ENCODE measurements around the gene S100B. TPM values are rescaled to one million over a fixed set of nuclear protein-coding genes. Genes with fewer than 3 reads are reported as not detected.

S100B gene
- total and polyA plus RNA-seq, 9 of the 15 experiments (the other 6 are each of a cell fraction or from before 2014, with no cell fraction given): not detected

- intact Hi-C loops (cut with micrococcal nuclease): no loop called here
- no TSS peak for BruUV-seq (replicated peaks)
- FAIRE-seq: no peak
Observed at GRCh38 chr21:46624050-46624449, 19.2 kb upstream of the S100B start.

GRCh38 chr21:46622226-46622625 lies 17.3 kb upstream of the S100B start:
- no peak overlapping the region for H3K27ac ChIP-seq (ENCODE audit: extremely low read depth, low read depth, low read length)
- H3K9me1 ChIP-seq (ENCODE audit: control insufficient read depth, insufficient read depth, low read length): no peaks in the 10 kb centered on the region
- H2AFZ ChIP-seq (ENCODE audit: low read depth, low read length): peak overlapping the region; percentile 16; the same call in 1 of the 2 replicates
- in situ Hi-C loops (cut with MboI) (no loop called here), intact Hi-C loops (cut with micrococcal nuclease) (no loop called here)
- WGBS (ENCODE audit: insufficient coverage, low coverage, missing lambda C conversion rate): 42% methylated on average over 4 of the region's 4 CpGs
- H4K20me1 ChIP-seq (replicated peaks; ENCODE audit: control insufficient read depth, insufficient read depth, low read length): no peaks in the 10 kb centered on the region
- H3K27me3 ChIP-seq (ENCODE audit: control insufficient read depth in 2 of 2, insufficient read depth in 2 of 2, low read length in 2 of 2): peaks cover 12 to 22% of the 10 kb centered on the region in 2 experiments
- peak overlapping the region in 1 of 2 experiments; percentile 57; a peak in 1 of 4 replicates for H3K9ac ChIP-seq (ENCODE audit: insufficient read depth in 1 of 2, low read depth in 2 of 2, low read length in 2 of 2)
- no peak for ATAC-seq
- no peak for DNase-seq (ENCODE audit: extremely low read depth in 1 of 4, low spot score in 3 of 4)
- no TSS peak for BruUV-seq (replicated peaks)
- FAIRE-seq: no peak
- no peak overlapping the region for H3K4me2 ChIP-seq (ENCODE audit: insufficient read depth, low read length)
- H3K4me1 ChIP-seq (replicated peaks in 1 of 2; ENCODE audit: control insufficient read depth in 2 of 2, insufficient read depth in 2 of 2, low read length in 2 of 2): peaks cover 0 to 6% of the 10 kb centered on the region in 2 experiments; a peak in 3 of 5 replicates
- TF ChIP-seq CREBBP (IDR thresholded peaks at IDR 0.05; ENCODE audit: low read depth, low read length): no peak
- TF ChIP-seq ZBTB5 (IDR thresholded peaks at IDR 0.05): no peak
- TF ChIP-seq ZKSCAN1 (IDR thresholded peaks at IDR 0.05; ENCODE audit: low read depth, low read length): no peak
- no peak for TF ChIP-seq DDX20 (tag; IDR thresholded peaks at IDR 0.05; ENCODE audit: low read depth)
- no peak for TF ChIP-seq ZNF449 (CRISPR knock-in tag; IDR thresholded peaks at IDR 0.05)
- no peak for TF ChIP-seq SREBF2 (CRISPR knock-in tag; IDR thresholded peaks at IDR 0.05)
- no peak for TF ChIP-seq NCOR1 (IDR thresholded peaks at IDR 0.05)
- no peak for TF ChIP-seq ETS2 (tag; IDR thresholded peaks at IDR 0.05; ENCODE audit: borderline replicate concordance, poor library complexity, severe bottlenecking)
- TF ChIP-seq RFX1 (IDR thresholded peaks at IDR 0.05): peak; percentile 24; the same call in 1 of the 2 replicates
- peak; percentile 67; the same call in 1 of the 2 replicates for TF ChIP-seq SPI1 (IDR thresholded peaks at IDR 0.05; ENCODE audit: borderline replicate concordance, low read depth, low read length)
- H3K36me3 ChIP-seq (ENCODE audit: control insufficient read depth, insufficient read depth, low read length): no peaks in the 10 kb centered on the region
- POLR2A ChIA-PET: interaction anchor here (0.6 to 4.0 kb wide), 3 partner anchors 11 to 326 kb away, joined by 3 to 17 read pairs (median 3); no protein-coding TSS in a partner anchor
- H3K9me3 ChIP-seq (replicated peaks; ENCODE audit: control insufficient read depth, insufficient read depth, low read depth, low read length): peaks cover 5% of the 10 kb centered on the region; the same call in 1 of the 2 replicates
- H3K79me2 ChIP-seq (ENCODE audit: control insufficient read depth, insufficient read depth, low read length): no peaks in the 10 kb centered on the region
- no peak overlapping the region for H3K4me3 ChIP-seq
- CTCF ChIA-PET (ENCODE audit: low intra/inter-chr PET ratio): no interaction called here

More at GRCh38 chr21:46624050-46624449, 19.2 kb upstream of the S100B start:
- 25% methylated on average over 16 of the region's 16 CpGs for WGBS (ENCODE audit: insufficient coverage, low coverage, missing lambda C conversion rate)
- Histone ChIP-seq H3K27ac (ENCODE audit: extremely low read depth, low read depth, low read length) (no peak overlapping the region), H3K4me1 (replicated peaks in 1 of 2; ENCODE audit: control insufficient read depth in 2 of 2, insufficient read depth in 2 of 2, low read length in 2 of 2) (peaks cover 0 to 6% of the 10 kb centered on the region in 2 experiments; a peak in 3 of 5 replicates), H3K9me1 (ENCODE audit: control insufficient read depth, insufficient read depth, low read length) (no peaks in the 10 kb centered on the region), H4K20me1 (replicated peaks; ENCODE audit: control insufficient read depth, insufficient read depth, low read length) (no peaks in the 10 kb centered on the region), H3K4me3 (no peak overlapping the region), H3K27me3 (ENCODE audit: control insufficient read depth in 2 of 2, insufficient read depth in 2 of 2, low read length in 2 of 2) (peaks cover 11 to 26% of the 10 kb centered on the region in 2 experiments), H3K79me2 (ENCODE audit: control insufficient read depth, insufficient read depth, low read length) (no peaks in the 10 kb centered on the region), H3K4me2 (ENCODE audit: insufficient read depth, low read length) (no peak overlapping the region), H3K36me3 (ENCODE audit: control insufficient read depth, insufficient read depth, low read length) (no peaks in the 10 kb centered on the region), H3K9ac (ENCODE audit: insufficient read depth in 1 of 2, low read depth in 2 of 2, low read length in 2 of 2) (0 out of 4 replicates have a peak overlapping the region, but pooled peaks of 1 of the 2 experiments have one; percentile 1), H2AFZ (ENCODE audit: low read depth, low read length) (no peak overlapping the region), H3K9me3 (replicated peaks; ENCODE audit: control insufficient read depth, insufficient read depth, low read depth, low read length) (peaks cover 5% of the 10 kb centered on the region; the same call in 1 of the 2 replicates)
- 0 out of 3 replicates have a peak, but pooled peaks have one; percentile 35 for ATAC-seq
- TF ChIP-seq MECOM (CRISPR knock-in tag; IDR thresholded peaks at IDR 0.05): no peak
- no peak for TF ChIP-seq ZNF584 (CRISPR knock-in tag; IDR thresholded peaks at IDR 0.05; ENCODE audit: low read depth)
- TF ChIP-seq EZH2 (IDR thresholded peaks at IDR 0.05; ENCODE audit: borderline replicate concordance, low read depth, low read length): no peak
- no peak for TF ChIP-seq ZNF77 (CRISPR knock-in tag; IDR thresholded peaks at IDR 0.05)
- ChIA-PET POLR2A (interaction anchor here (1.1 kb wide), 1 partner anchor 11 kb away, joined by 3 read pairs; the partner anchor contains the start of gene PRMT2), CTCF (ENCODE audit: low intra/inter-chr PET ratio) (no interaction called here)
- in situ Hi-C loops (cut with MboI): no loop called here
- DNase-seq (ENCODE audit: extremely low read depth in 1 of 4, low spot score in 3 of 4): no peak

Measured in K562 (cell line).